GM21717 (cell line): ENCODE data around the gene TEX29.

ENCODE experiments used
- ATAC-seq: cut with Tn5 transposase; IDR thresholded peaks from one replicate; pipeline ENCODE4 v1.9.1; 2021; ENCODE audit warnings: mild to moderate bottlenecking, moderate library complexity; ENCODE audit not compliant: unreplicated experiment

TEX29 gene

GRCh38 chr13:111365149-111366005 is 44.9 kb downstream of the TEX29 start:
- ATAC-seq = no peak

- ATAC-seq = no peak
Observed at GRCh38 chr13:111367340-111367739, 46.9 kb downstream of the TEX29 start.

GRCh38 chr13:111368091-111368490 is 47.6 kb downstream of the TEX29 start:
- ATAC-seq = no peak

GRCh38 chr13:111370147-111370546 is 49.7 kb downstream of the TEX29 start:
- ATAC-seq = no peak

- ATAC-seq = no peak
Observed at GRCh38 chr13:111370570-111371535, 50.4 kb downstream of the TEX29 start.

- no peak for ATAC-seq
Observed at GRCh38 chr13:111371720-111372119, 51.3 kb downstream of the TEX29 start.

GRCh38 chr13:111372651-111373425 is 52.4 kb downstream of the TEX29 start:
- no peak for ATAC-seq

GRCh38 chr13:111373486-111373885 is 53.0 kb downstream of the TEX29 start:
- ATAC-seq = no peak

GRCh38 chr13:111380431-111380830 is 60.0 kb downstream of the TEX29 start:
- ATAC-seq = no peak

GRCh38 chr13:111382411-111382810 is 62.0 kb downstream of the TEX29 start:
- ATAC-seq = no peak

GRCh38 chr13:111382877-111383276 is 62.4 kb downstream of the TEX29 start:
- ATAC-seq = no peak

- no peak for ATAC-seq
Observed at GRCh38 chr13:111383591-111384440, 63.4 kb downstream of the TEX29 start.

GRCh38 chr13:111384441-111385182 is 64.2 kb downstream of the TEX29 start:
- ATAC-seq = no peak

- ATAC-seq = no peak
Observed at GRCh38 chr13:111385183-111385857, 64.9 kb downstream of the TEX29 start.

GRCh38 chr13:111387026-111387871 is 66.8 kb downstream of the TEX29 start:
- ATAC-seq = no peak

GRCh38 chr13:111387945-111388600 is 67.6 kb downstream of the TEX29 start:
- no peak for ATAC-seq

GRCh38 chr13:111388851-111389500 is 68.5 kb downstream of the TEX29 start:
- no peak for ATAC-seq
